ENCODE data around the gene SLC25A47. TPM values are rescaled to one million over a fixed set of nuclear protein-coding genes. Genes with fewer than 3 reads are reported as not detected.
A peak's percentile ranks its signal among the peaks of the same experiment; 100 is the strongest.

Gene SLC25A47
- polyA plus RNA-seq, 1 experiment: not detected

DNA sequence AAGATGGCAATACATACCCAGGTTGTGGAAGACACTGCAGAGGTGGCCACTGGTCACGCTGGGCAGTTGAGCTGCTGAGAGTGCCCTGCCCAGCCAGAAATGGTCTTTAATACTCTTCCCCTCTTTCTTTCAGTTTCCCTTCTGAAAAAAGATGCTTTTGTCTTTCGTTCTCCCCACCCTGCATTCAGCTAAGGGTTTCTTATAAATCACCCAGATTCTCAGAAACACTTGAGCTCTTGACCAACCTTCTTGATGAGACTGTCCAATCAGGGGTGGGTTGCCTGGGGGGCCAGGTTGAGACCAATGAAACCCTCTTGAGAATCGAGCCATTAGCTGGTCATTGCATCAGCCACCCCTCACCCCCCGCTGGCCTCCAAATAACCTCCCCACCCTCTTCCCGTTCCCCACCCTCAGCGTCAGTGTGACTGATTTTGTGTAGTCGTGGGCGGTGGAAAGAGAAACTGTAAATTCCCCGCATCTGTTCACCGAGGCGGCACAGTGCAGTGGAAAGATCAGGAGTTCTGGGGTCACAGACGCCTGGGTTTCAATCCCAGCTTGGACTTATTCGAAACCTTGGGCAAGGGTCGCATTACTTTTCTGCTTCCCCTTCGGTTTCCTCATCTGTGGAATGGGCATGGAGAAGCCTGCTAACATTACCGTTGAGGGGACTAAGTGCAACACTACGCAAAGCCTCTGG is 52.3 kb downstream of the SLC25A47 start:
- H3K27me3 ChIP-seq (ENCODE audit: control insufficient read depth, insufficient read depth, low read length): no peaks in the 10 kb centered on the region
- ChIA-PET POLR2A (interaction anchor here (0.8 kb wide), 1 partner anchor 27 kb away, joined by 6 read pairs; no protein-coding TSS in a partner anchor), CTCF (interaction anchor here (0.9 to 1.3 kb wide), 6 partner anchors 10 to 1254 kb away, joined by 3 to 5 read pairs (median 3); no protein-coding TSS in a partner anchor)
- peak; percentile 97 for DNase-seq (ENCODE audit: low read depth)
- peak overlapping the region; percentile 78 for H3K4me3 ChIP-seq (ENCODE audit: low read depth, low read length)
- TF ChIP-seq, protein P1, sequence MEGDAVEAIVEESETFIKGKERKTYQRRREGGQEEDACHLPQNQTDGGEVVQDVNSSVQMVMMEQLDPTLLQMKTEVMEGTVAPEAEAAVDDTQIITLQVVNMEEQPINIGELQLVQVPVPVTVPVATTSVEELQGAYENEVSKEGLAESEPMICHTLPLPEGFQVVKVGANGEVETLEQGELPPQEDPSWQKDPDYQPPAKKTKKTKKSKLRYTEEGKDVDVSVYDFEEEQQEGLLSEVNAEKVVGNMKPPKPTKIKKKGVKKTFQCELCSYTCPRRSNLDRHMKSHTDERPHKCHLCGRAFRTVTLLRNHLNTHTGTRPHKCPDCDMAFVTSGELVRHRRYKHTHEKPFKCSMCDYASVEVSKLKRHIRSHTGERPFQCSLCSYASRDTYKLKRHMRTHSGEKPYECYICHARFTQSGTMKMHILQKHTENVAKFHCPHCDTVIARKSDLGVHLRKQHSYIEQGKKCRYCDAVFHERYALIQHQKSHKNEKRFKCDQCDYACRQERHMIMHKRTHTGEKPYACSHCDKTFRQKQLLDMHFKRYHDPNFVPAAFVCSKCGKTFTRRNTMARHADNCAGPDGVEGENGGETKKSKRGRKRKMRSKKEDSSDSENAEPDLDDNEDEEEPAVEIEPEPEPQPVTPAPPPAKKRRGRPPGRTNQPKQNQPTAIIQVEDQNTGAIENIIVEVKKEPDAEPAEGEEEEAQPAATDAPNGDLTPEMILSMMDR (IDR thresholded peaks at IDR 0.05; ENCODE audit: insufficient read depth, low read depth, low read length): no peak
- peaks cover 1% of the 10 kb centered on the region for H3K36me3 ChIP-seq (ENCODE audit: control insufficient read depth, insufficient read depth, low read length)

GRCh38 chr14:100375963-100376735 is 53.0 kb downstream of the SLC25A47 start, which contains the start of gene WDR25:
Gene WDR25, plus strand, starts transcription at chr14:100376485.
- CTCF ChIA-PET: interaction anchor here (1.3 kb wide), 2 partner anchors 9 to 90 kb away, joined by 4 to 5 read pairs; no protein-coding TSS in a partner anchor

GRCh38 chr14:100376751-100377171 is 53.6 kb downstream of the SLC25A47 start:
- ChIA-PET POLR2A (no interaction called here), CTCF (interaction anchor here (0.6 to 1.9 kb wide), 8 partner anchors 9 to 1391 kb away, joined by 3 to 7 read pairs (median 3); partner anchors contain the start of gene MEG3)
- H3K4me3 ChIP-seq (ENCODE audit: low read depth, low read length): peak overlapping the region; percentile 78
- TF ChIP-seq, protein P1 (IDR thresholded peaks at IDR 0.05; ENCODE audit: insufficient read depth, low read depth, low read length): peak; percentile 34
- no peaks in the 10 kb centered on the region for H3K27me3 ChIP-seq (ENCODE audit: control insufficient read depth, insufficient read depth, low read length)
- DNase-seq (ENCODE audit: low read depth): no peak
- H3K36me3 ChIP-seq (ENCODE audit: control insufficient read depth, insufficient read depth, low read length): peaks cover 1% of the 10 kb centered on the region; the same call in 1 of the 2 replicates

More at GRCh38 chr14:100375963-100376735, 53.0 kb downstream of the SLC25A47 start, which contains the start of gene WDR25:
- Histone ChIP-seq H3K4me3 (ENCODE audit: low read depth, low read length) (peak within 1 kb of the TSS; percentile 78), H3K36me3 (ENCODE audit: control insufficient read depth, insufficient read depth, low read length) (peaks cover 1% of the 10 kb centered on the region; the same call in 1 of the 2 replicates), H3K27me3 (ENCODE audit: control insufficient read depth, insufficient read depth, low read length) (no peaks in the 10 kb centered on the region)
- peak; percentile 70 for DNase-seq (ENCODE audit: low read depth)
- POLR2A ChIA-PET: no interaction called here
- TF ChIP-seq, protein P1 (IDR thresholded peaks at IDR 0.05; ENCODE audit: insufficient read depth, low read depth, low read length): no peak

Small RNAs within 50 kb of the gene (small RNA-seq; reads per million reads assigned to genes)
- not detected for gene AL157871.3 (ENCODE audit: insufficient read length, low read depth, low replicate concordance)
- 14.5 reads per million, percentile 80 among the genes with 10 or more reads in this experiment for gene MIR345 (ENCODE audit: insufficient read length, low read depth, low replicate concordance)
- gene RN7SL523P (ENCODE audit: insufficient read length, low read depth, low replicate concordance): not detected

Other genes with a start within 250 kb of the SLC25A47 start
- not detected in 2 replicates for gene DEGS2, start 163.7 kb upstream of the SLC25A47 start, polyA plus RNA-seq (2011; rRNA removed)
- 15.7 and 25.8 TPM in 2 replicates for gene YY1, start 84.2 kb upstream of the SLC25A47 start, polyA plus RNA-seq (2011; rRNA removed)
- 12.5 and 16.4 TPM in 2 replicates for gene SLC25A29, start 16.9 kb upstream of the SLC25A47 start, polyA plus RNA-seq (2011; rRNA removed)
- gene WDR25, start 53.1 kb downstream of the SLC25A47 start, polyA plus RNA-seq (2011; rRNA removed): 18.2 and 27.4 TPM in 2 replicates

Measured in BJ (cell line).